T47D (cell line): ENCODE measurements around the gene ARPP21.

Experiments used
- DNase-seq, 2 experiments: peaks; one replicate each; pipeline versions ENCODE4 v3.0.0 to v3.0.0-alpha.2; 2011 to 2012; ENCODE audit warnings: low read depth in 1 of 2, low spot score in 1 of 2
- JUND ChIP-seq: IDR thresholded peaks from 2 replicates; pipeline ENCODE4 v1.6.1; 2012; ENCODE audit warnings: low read depth
- in situ Hi-C: cut with HindIII; loops from 2 replicates; pipeline ENCODE4 v1.10.0; 2016; ENCODE audit warnings: low sequenced_read_pairs, low pct_unique_long_range_greater_than_20kb

ARPP21 gene

GRCh38 chr3:35647461-35647860 is 8.1 kb downstream of the ARPP21 start:
- no peak for TF ChIP-seq JUND
- in situ Hi-C loops: no loop called here
- DNase-seq: no peak

DNA sequence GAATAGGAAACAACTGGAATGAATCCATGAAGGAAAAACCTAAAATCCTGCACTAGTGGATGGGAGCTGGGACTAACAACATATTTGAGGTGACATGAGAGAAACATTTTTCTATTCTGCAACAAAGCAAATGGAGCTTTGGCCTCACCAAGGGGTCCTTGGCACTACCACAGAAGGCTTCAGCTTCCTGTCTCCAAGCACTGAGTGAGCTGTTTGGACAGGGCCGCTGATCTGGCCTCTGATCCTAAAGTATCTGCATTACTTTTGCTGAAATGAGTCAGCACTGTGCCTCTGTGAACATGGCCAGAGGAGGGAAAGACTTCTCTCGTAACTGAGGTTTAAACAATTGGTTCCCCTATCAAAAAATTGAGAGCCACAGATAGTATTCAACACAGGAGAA is 9.0 kb downstream of the ARPP21 start:
- TF ChIP-seq JUND: no peak
- DNase-seq: no peak
- in situ Hi-C loops: no loop called here

- no peak for TF ChIP-seq JUND
- no peak for DNase-seq
- in situ Hi-C loops: no loop called here
Measured at GRCh38 chr3:35649405-35649804, 10.1 kb downstream of the ARPP21 start.

DNA sequence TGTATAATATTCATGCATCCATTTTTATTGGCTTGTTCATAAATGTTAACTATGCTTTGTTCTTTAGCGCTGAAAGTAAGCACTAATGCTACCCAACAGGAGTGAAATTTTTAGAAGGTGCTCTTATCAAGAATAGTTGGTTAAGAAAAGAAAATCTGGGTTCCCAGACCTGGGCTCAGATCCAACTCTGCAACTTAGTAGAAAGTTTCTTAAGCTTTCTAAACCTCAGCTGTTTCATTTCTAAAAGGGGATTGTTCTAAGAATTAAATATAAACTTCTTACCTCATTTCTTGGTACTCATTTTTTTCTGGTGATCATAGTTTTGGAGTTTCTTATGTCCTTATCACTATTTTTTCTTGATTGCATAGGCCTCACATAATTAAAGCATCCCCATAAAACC is 12.1 kb downstream of the ARPP21 start:
- TF ChIP-seq JUND: no peak
- no peak for DNase-seq
- in situ Hi-C loops: no loop called here

- TF ChIP-seq JUND: no peak
- in situ Hi-C loops: no loop called here
- no peak for DNase-seq
Measured at GRCh38 chr3:35651851-35652250, 12.5 kb downstream of the ARPP21 start.

DNA sequence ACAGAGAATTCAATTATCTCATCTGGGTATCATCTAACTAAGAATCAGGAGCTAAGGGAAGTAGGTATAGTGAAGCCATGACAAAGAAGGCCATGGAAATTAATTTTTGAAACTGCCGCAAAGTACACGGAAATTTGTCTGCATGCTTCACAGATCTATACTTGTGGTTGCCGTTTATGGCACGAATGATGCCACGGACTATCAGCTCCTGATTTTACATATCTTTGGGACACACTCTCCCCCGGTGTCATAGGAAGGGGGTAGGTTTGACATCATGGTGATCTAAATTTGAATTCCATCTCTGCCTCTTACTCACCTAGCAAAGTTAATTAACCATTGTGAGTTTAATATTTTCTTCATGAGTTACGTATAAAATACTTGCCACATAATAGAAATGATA is 14.0 kb downstream of the ARPP21 start:
- no peak for DNase-seq
- in situ Hi-C loops: no loop called here
- no peak for TF ChIP-seq JUND

DNA sequence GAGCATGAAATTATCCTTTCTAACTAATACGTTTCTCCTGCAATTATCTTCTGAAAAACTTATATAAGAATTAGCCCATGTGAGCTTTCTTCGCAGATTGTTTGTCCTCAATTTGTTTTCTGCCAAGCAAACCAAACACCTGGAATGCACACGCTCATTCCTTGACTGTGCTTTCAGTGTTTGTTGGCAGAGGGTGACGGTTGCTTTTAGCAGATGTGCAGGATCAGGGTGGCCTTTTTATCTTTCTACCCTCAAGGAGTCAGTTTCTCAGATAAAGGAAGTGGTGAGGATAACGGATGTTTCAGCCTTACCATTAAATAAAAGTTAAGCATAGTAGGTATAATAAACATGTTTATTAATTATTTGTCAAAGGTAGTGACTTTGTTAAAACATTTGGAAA is 15.2 kb downstream of the ARPP21 start:
- DNase-seq: no peak
- TF ChIP-seq JUND: no peak
- in situ Hi-C loops: no loop called here

- no peak for DNase-seq
- in situ Hi-C loops: no loop called here
- TF ChIP-seq JUND: no peak
Measured at GRCh38 chr3:35658686-35659085, 19.4 kb downstream of the ARPP21 start.

DNA sequence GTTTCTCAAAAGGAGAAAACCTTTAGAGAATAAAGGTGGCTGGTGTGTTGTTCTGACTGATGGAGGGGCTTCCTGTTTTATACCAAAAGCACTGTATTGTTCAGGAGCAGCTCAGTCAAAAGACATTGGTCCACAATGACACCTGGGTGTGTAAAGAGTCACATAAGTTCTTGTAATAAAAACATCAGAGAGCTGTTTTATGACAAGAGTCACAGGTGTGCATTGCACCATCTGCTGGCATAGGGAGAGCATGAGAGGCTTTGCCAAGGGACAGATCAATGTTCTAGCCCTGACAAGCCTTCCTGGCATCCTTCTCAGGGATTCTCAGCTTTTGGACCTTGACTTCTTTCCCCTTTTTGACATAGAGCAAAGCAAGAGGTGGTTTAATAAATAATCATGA is 20.4 kb downstream of the ARPP21 start:
- no peak for TF ChIP-seq JUND
- in situ Hi-C loops: no loop called here
- peak; percentile 33 to 81 for DNase-seq

DNA sequence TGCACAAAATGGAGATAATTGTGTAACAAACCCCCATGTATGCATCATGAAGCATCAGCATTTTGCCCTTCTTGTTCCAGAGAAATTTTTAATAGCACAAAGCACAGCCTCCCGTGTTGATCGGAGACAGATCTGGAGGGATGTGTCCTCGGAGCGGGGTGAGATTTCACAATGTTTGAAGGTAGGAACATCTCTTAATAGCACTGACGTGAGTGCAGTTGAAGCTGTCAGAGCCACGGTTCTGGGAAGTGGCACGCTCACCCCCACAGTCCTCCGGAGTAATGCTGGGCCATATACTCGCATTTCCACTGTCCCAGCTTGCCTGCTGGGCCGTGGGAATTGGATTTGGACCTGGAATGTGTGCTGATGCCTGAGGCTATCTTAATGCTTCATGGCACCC is 24.1 kb downstream of the ARPP21 start:
- in situ Hi-C loops: no loop called here
- no peak for TF ChIP-seq JUND
- DNase-seq: peak in 1 of 2 experiments; percentile 17

- TF ChIP-seq JUND: no peak
- in situ Hi-C loops: no loop called here
- DNase-seq: no peak
Measured at GRCh38 chr3:35664460-35664919, 25.2 kb downstream of the ARPP21 start.

- no peak for DNase-seq
- TF ChIP-seq JUND: no peak
- in situ Hi-C loops: no loop called here
Measured at GRCh38 chr3:35665390-35666055, 26.2 kb downstream of the ARPP21 start.

GRCh38 chr3:35666888-35667287 is 27.6 kb downstream of the ARPP21 start:
- DNase-seq: no peak
- TF ChIP-seq JUND: no peak
- in situ Hi-C loops: no loop called here

DNA sequence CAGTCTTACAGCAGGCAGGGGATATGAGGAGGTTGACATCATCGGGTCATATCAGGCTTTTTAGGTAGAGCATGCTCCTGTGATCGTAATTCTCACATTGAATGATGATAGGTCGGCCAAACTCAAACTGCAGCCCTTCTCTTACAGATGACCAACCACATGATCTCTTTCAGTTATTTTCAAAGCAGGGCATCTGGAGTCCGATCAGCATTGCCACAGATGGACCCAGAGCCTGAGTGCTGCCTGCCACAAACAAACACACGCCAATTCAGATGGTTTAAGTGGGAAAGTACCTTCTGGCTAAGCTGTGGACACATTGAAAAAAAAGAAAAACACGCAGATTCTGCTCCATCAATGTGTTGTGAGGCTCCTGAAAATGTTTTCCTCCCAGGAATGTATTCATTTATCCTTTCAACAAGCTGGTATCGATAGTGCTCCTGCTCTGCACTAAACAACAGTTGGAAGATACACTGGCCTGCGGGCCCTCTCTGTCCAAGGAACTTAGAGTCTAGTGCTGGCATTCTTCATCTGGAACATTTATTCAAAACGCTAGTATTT is 31.2 kb downstream of the ARPP21 start:
- DNase-seq: no peak
- no peak for TF ChIP-seq JUND
- in situ Hi-C loops: no loop called here
